HEK293 (cell line): ENCODE results near the gene RB1.

Experiments
- CTCF ChIA-PET: fragments of 350-600 bp; formaldehyde crosslinking; extraction: SDS; loops from one replicate; lab custom pipeline; 2021; ENCODE audit warnings: antibody characterized with exemption; lab: Yijun Ruan, JAX
- POLR2A ChIA-PET: fragments of 300-600 bp; formaldehyde crosslinking; extraction: SDS; loops from one replicate; lab custom pipeline; 2020; ENCODE audit warnings: antibody characterized with exemption, inconsistent platforms; lab: Yijun Ruan, JAX
- H3K27ac ChIP-seq: fragments of 200-500 bp; sonication (Bioruptor generic); 2 replicates; pipeline ENCODE4 v1.5.1; 2014; ENCODE audit warnings: low read depth, low read length, control low read depth, inconsistent platforms; ENCODE audit errors: extremely low read depth
- H3K36me3 ChIP-seq, 2 experiments: fragments of 200-500 bp in 1 of 2; sonication (Bioruptor generic) in 1 of 2; 1 replicate in 1 of 2; 2 replicates in 1 of 2; pipeline ENCODE4 v1.5.1; 2014 to 2017; ENCODE audit warnings: inconsistent platforms in 2 of 2, low read length in 2 of 2; ENCODE audit not compliant: control insufficient read depth in 2 of 2, insufficient read depth in 1 of 2
- H3K4me1 ChIP-seq: fragments of 200-500 bp; sonication (Bioruptor generic); 2 replicates; pipeline ENCODE4 v1.5.1; 2014; ENCODE audit warnings: mild to moderate bottlenecking, low read length, inconsistent platforms; ENCODE audit not compliant: control insufficient read depth, insufficient read depth
- H3K4me3 ChIP-seq: 2 replicates; pipeline ENCODE4 v1.5.1; 2011; ENCODE audit warnings: low read depth, mild to moderate bottlenecking, control low read depth, low read length, moderate library complexity
- H3K9me3 ChIP-seq: fragments of 200-500 bp; sonication (Bioruptor generic); 2 replicates; pipeline ENCODE4 v1.5.1; 2014; ENCODE audit warnings: low read depth, low read length, inconsistent platforms; ENCODE audit not compliant: control insufficient read depth, insufficient read depth
- GLIS2 ChIP-seq: fragments of 450-650 bp; formaldehyde crosslinking; IDR thresholded peaks from 2 replicates; pipeline ENCODE4 v1.5.1; 2016; ENCODE audit warnings: missing biosample characterization, missing genetic modification characterization
- KLF9 ChIP-seq: fragments of 450-650 bp; formaldehyde crosslinking; IDR thresholded peaks from 2 replicates; pipeline ENCODE4 v1.5.1; 2016; ENCODE audit warnings: missing biosample characterization, missing genetic modification characterization, low read depth
- SETDB1 ChIP-seq: IDR thresholded peaks from one replicate; pipeline ENCODE4 v1.6.1; 2017; ENCODE audit warnings: mild to moderate bottlenecking, low read length, moderate library complexity, mixed read lengths; ENCODE audit not compliant: insufficient read length
- ZBTB20 ChIP-seq: fragments of 450-650 bp; formaldehyde crosslinking; IDR thresholded peaks from 2 replicates; pipeline ENCODE4 v1.5.1; 2016; ENCODE audit warnings: missing biosample characterization, missing genetic modification characterization
- ZFP41 ChIP-seq: fragments of 450-650 bp; formaldehyde crosslinking; IDR thresholded peaks from 2 replicates; pipeline ENCODE4 v1.5.1; 2016; ENCODE audit warnings: missing biosample characterization, missing genetic modification characterization, borderline replicate concordance
- ZNF114 ChIP-seq: fragments of 450-650 bp; formaldehyde crosslinking; IDR thresholded peaks from 2 replicates; pipeline ENCODE4 v1.5.0; 2017; ENCODE audit warnings: missing biosample characterization, missing genetic modification characterization
- ZNF140 ChIP-seq: fragments of 450-650 bp; formaldehyde crosslinking; IDR thresholded peaks from 2 replicates; pipeline ENCODE4 v1.5.1; 2016; ENCODE audit warnings: missing biosample characterization, missing genetic modification characterization
- ZNF266 ChIP-seq: fragments of 450-650 bp; formaldehyde crosslinking; IDR thresholded peaks from 2 replicates; pipeline ENCODE4 v1.5.1; 2016; ENCODE audit warnings: missing biosample characterization, missing genetic modification characterization, low read depth
- ZNF292 ChIP-seq: fragments of 450-650 bp; formaldehyde crosslinking; IDR thresholded peaks from 2 replicates; pipeline ENCODE4 v1.5.1; 2016; ENCODE audit warnings: low read depth, missing biosample characterization, missing genetic modification characterization, borderline replicate concordance
- ZNF341 ChIP-seq: fragments of 450-650 bp; formaldehyde crosslinking; IDR thresholded peaks from 2 replicates; pipeline ENCODE4; 2016; ENCODE audit warnings: low read depth, missing biosample characterization, missing genetic modification characterization
- ZNF366 ChIP-seq: fragments of 450-650 bp; formaldehyde crosslinking; conservative IDR thresholded peaks from 2 replicates; pipeline ENCODE4 v1.5.1; 2016; ENCODE audit warnings: missing biosample characterization, missing genetic modification characterization
- ZNF37A ChIP-seq: fragments of 450-650 bp; IDR thresholded peaks from 2 replicates; pipeline ENCODE4 v1.5.1; 2018; ENCODE audit warnings: missing biosample characterization, missing genetic modification characterization
- ZNF433 ChIP-seq: fragments of 450-650 bp; formaldehyde crosslinking; IDR thresholded peaks from 2 replicates; pipeline ENCODE4 v1.5.1; 2016; ENCODE audit warnings: missing biosample characterization, missing genetic modification characterization, low read depth
- ZNF48 ChIP-seq: fragments of 450-650 bp; formaldehyde crosslinking; IDR thresholded peaks from 2 replicates; pipeline ENCODE4 v1.5.1; 2016; ENCODE audit warnings: missing biosample characterization, missing genetic modification characterization
- ZNF623 ChIP-seq: fragments of 450-650 bp; formaldehyde crosslinking; IDR thresholded peaks from 2 replicates; pipeline ENCODE4 v1.5.1; 2016; ENCODE audit warnings: missing biosample characterization, missing genetic modification characterization
- ZNF654 ChIP-seq: fragments of 450-650 bp; formaldehyde crosslinking; IDR thresholded peaks from 2 replicates; pipeline ENCODE4 v1.5.1; 2016; ENCODE audit warnings: low read depth, missing biosample characterization, missing genetic modification characterization
- ZNF791 ChIP-seq: fragments of 450-650 bp; formaldehyde crosslinking; IDR thresholded peaks from 2 replicates; pipeline ENCODE4 v1.5.1; 2016; ENCODE audit warnings: missing biosample characterization, missing genetic modification characterization
- TF ChIP-seq, protein P1 (sequence below): fragments of 450-650 bp; formaldehyde crosslinking; conservative IDR thresholded peaks from 2 replicates; pipeline ENCODE4 v1.5.1; 2016; ENCODE audit warnings: low read depth, missing biosample characterization, missing genetic modification characterization
- TF ChIP-seq, protein P2 (sequence below): fragments of 450-650 bp; formaldehyde crosslinking; IDR thresholded peaks from 2 replicates; pipeline ENCODE4 v1.5.1; 2016; ENCODE audit warnings: missing biosample characterization, missing genetic modification characterization
- TF ChIP-seq, protein P3 (sequence below): fragments of 450-650 bp; formaldehyde crosslinking; IDR thresholded peaks from 2 replicates; pipeline ENCODE4 v1.5.1; 2016; ENCODE audit warnings: missing biosample characterization, missing genetic modification characterization
- TF ChIP-seq, protein P4 (sequence below): fragments of 450-650 bp; formaldehyde crosslinking; IDR thresholded peaks from 2 replicates; pipeline ENCODE4 v1.5.1; 2016; ENCODE audit warnings: missing biosample characterization, missing genetic modification characterization
- TF ChIP-seq, protein P5 (sequence below): fragments of 450-650 bp; formaldehyde crosslinking; IDR thresholded peaks from 2 replicates; pipeline ENCODE4 v1.5.1; 2017; ENCODE audit warnings: missing biosample characterization, missing genetic modification characterization
- TF ChIP-seq, protein P6 (sequence below): fragments of 450-650 bp; formaldehyde crosslinking; IDR thresholded peaks from 2 replicates; pipeline ENCODE4 v1.5.1; 2017; ENCODE audit warnings: missing biosample characterization, missing genetic modification characterization

The RB1 gene

DNA sequence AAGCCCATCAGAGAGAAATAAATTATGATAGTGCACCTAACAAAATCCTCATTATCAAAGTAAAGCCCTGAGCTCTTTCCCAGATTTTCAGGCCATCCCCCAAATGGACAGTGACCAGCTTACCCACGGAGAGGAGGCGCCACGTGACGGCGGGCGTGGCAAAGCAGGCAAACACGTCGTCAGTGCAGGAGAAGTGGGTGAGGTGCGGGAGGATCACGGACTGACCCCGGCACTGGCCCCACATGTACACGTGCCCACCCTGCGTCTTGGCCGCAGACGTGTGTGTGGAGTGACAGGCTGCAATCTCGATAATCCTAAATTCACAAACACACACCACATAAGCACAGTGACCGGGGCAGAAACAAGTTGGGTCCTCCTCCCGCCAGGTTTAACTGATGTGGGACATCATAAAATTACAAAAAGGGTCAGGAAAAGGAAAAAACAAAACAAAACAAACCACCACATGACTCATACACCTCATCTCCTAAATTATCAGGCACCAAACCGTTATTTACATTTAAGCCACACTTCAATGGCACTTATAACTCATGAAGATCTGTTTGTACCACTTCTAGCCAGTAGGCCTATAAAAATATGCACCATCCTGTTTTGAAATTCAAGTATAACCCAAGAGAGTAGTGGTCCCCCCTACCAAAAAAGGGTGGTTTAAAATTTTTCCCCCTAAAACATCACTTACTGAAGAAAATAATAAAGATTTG is 199.2 kb downstream of the RB1 start:
- no peak overlapping the region for H3K4me3 ChIP-seq
- ChIA-PET CTCF (no interaction called here), POLR2A (no interaction called here)
- no peaks in the 10 kb centered on the region for H3K36me3 ChIP-seq
- no peak overlapping the region for H3K27ac ChIP-seq
- no peaks in the 10 kb centered on the region for H3K4me1 ChIP-seq
- H3K9me3 ChIP-seq, result no peaks in the 10 kb centered on the region
- TF ChIP-seq, protein P1, sequence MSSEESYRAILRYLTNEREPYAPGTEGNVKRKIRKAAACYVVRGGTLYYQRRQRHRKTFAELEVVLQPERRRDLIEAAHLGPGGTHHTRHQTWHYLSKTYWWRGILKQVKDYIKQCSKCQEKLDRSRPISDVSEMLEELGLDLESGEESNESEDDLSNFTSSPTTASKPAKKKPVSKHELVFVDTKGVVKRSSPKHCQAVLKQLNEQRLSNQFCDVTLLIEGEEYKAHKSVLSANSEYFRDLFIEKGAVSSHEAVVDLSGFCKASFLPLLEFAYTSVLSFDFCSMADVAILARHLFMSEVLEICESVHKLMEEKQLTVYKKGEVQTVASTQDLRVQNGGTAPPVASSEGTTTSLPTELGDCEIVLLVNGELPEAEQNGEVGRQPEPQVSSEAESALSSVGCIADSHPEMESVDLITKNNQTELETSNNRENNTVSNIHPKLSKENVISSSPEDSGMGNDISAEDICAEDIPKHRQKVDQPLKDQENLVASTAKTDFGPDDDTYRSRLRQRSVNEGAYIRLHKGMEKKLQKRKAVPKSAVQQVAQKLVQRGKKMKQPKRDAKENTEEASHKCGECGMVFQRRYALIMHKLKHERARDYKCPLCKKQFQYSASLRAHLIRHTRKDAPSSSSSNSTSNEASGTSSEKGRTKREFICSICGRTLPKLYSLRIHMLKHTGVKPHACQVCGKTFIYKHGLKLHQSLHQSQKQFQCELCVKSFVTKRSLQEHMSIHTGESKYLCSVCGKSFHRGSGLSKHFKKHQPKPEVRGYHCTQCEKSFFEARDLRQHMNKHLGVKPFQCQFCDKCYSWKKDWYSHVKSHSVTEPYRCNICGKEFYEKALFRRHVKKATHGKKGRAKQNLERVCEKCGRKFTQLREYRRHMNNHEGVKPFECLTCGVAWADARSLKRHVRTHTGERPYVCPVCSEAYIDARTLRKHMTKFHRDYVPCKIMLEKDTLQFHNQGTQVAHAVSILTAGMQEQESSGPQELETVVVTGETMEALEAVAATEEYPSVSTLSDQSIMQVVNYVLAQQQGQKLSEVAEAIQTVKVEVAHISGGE (tag by site-specific recombination), result no peak
- TF ChIP-seq ZNF341 (tag by site-specific recombination) (no peak), ZNF48 (tag by site-specific recombination) (no peak), ZNF114 (tag by site-specific recombination) (no peak), ZNF791 (tag by site-specific recombination) (no peak), ZBTB20 (tag by site-specific recombination) (no peak), ZNF266 (tag by site-specific recombination) (no peak)
- TF ChIP-seq, protein P2, sequence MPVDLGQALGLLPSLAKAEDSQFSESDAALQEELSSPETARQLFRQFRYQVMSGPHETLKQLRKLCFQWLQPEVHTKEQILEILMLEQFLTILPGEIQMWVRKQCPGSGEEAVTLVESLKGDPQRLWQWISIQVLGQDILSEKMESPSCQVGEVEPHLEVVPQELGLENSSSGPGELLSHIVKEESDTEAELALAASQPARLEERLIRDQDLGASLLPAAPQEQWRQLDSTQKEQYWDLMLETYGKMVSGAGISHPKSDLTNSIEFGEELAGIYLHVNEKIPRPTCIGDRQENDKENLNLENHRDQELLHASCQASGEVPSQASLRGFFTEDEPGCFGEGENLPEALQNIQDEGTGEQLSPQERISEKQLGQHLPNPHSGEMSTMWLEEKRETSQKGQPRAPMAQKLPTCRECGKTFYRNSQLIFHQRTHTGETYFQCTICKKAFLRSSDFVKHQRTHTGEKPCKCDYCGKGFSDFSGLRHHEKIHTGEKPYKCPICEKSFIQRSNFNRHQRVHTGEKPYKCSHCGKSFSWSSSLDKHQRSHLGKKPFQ (tag by site-specific recombination), result no peak
- TF ChIP-seq, protein P3, sequence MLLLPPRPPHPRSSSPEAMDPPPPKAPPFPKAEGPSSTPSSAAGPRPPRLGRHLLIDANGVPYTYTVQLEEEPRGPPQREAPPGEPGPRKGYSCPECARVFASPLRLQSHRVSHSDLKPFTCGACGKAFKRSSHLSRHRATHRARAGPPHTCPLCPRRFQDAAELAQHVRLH (tag by site-specific recombination), result no peak
- TF ChIP-seq, protein P4, sequence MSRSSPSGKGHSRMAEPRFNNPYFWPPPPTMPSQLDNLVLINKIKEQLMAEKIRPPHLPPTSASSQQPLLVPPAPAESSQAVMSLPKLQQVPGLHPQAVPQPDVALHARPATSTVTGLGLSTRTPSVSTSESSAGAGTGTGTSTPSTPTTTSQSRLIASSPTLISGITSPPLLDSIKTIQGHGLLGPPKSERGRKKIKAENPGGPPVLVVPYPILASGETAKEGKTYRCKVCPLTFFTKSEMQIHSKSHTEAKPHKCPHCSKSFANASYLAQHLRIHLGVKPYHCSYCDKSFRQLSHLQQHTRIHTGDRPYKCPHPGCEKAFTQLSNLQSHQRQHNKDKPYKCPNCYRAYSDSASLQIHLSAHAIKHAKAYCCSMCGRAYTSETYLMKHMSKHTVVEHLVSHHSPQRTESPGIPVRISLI (tag by site-specific recombination), result no peak

GRCh38 chr13:48504606-48505005 is 201.1 kb downstream of the RB1 start:
- Histone ChIP-seq H3K27ac (no peak overlapping the region), H3K36me3 (no peaks in the 10 kb centered on the region), H3K4me1 (no peaks in the 10 kb centered on the region), H3K9me3 (no peaks in the 10 kb centered on the region), H3K4me3 (no peak overlapping the region)
- ChIA-PET CTCF (no interaction called here), POLR2A (no interaction called here)
- no peak for TF ChIP-seq ZNF37A
- no peak for TF ChIP-seq SETDB1
- TF ChIP-seq, protein P5, sequence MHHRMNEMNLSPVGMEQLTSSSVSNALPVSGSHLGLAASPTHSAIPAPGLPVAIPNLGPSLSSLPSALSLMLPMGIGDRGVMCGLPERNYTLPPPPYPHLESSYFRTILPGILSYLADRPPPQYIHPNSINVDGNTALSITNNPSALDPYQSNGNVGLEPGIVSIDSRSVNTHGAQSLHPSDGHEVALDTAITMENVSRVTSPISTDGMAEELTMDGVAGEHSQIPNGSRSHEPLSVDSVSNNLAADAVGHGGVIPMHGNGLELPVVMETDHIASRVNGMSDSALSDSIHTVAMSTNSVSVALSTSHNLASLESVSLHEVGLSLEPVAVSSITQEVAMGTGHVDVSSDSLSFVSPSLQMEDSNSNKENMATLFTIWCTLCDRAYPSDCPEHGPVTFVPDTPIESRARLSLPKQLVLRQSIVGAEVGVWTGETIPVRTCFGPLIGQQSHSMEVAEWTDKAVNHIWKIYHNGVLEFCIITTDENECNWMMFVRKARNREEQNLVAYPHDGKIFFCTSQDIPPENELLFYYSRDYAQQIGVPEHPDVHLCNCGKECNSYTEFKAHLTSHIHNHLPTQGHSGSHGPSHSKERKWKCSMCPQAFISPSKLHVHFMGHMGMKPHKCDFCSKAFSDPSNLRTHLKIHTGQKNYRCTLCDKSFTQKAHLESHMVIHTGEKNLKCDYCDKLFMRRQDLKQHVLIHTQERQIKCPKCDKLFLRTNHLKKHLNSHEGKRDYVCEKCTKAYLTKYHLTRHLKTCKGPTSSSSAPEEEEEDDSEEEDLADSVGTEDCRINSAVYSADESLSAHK (tag by site-specific recombination), result no peak
- TF ChIP-seq ZFP41, result no peak
- TF ChIP-seq ZNF140 (tag by site-specific recombination), result no peak
- no peak for TF ChIP-seq ZNF654 (tag by site-specific recombination)
- no peak for TF ChIP-seq ZNF433 (tag by site-specific recombination)
- TF ChIP-seq GLIS2 (tag by site-specific recombination), result no peak
- TF ChIP-seq KLF9 (tag by site-specific recombination), result no peak
- no peak for TF ChIP-seq ZNF623 (tag by site-specific recombination)
- no peak for TF ChIP-seq ZNF366 (tag by site-specific recombination)
- TF ChIP-seq, protein P6, sequence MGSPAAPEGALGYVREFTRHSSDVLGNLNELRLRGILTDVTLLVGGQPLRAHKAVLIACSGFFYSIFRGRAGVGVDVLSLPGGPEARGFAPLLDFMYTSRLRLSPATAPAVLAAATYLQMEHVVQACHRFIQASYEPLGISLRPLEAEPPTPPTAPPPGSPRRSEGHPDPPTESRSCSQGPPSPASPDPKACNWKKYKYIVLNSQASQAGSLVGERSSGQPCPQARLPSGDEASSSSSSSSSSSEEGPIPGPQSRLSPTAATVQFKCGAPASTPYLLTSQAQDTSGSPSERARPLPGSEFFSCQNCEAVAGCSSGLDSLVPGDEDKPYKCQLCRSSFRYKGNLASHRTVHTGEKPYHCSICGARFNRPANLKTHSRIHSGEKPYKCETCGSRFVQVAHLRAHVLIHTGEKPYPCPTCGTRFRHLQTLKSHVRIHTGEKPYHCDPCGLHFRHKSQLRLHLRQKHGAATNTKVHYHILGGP (tag by site-specific recombination), result no peak
- no peak for TF ChIP-seq ZNF292 (tag by site-specific recombination)
